ENCODE data around the gene CPNE6. TPM values are rescaled to one million over a fixed set of nuclear protein-coding genes. Genes with fewer than 3 reads are reported as not detected.

Gene CPNE6
- total and polyA plus RNA-seq, 2 donors from 2014 or later = 0.19 to 3.4 TPM

- FAIRE-seq = no peak
Observed at GRCh38 chr14:24127673-24128072, 56.3 kb downstream of the CPNE6 start.

More at GRCh38 chr14:24127673-24128072, 56.3 kb downstream of the CPNE6 start:
- peaks cover 0 to 13% (median 10%) of the 10 kb centered on the region in 3 donors for H3K36me3 ChIP-seq (ENCODE audit: control insufficient read depth in 2 of 3, insufficient read depth in 3 of 3, low read length in 3 of 3)
- H3K4me1 ChIP-seq (ENCODE audit: control insufficient read depth in 2 of 3, insufficient read depth in 2 of 3, low read depth in 1 of 3, low read length in 3 of 3) = peaks cover 0 to 16% (median 10%) of the 10 kb centered on the region in 3 donors
- no peak overlapping the region for H3K4me3 ChIP-seq (ENCODE audit: low read length in 3 of 3)
- H3K9me3 ChIP-seq (ENCODE audit: control insufficient read depth in 2 of 3, insufficient read depth in 1 of 3, low read length in 3 of 3) = no peaks in the 10 kb centered on the region
- intact Hi-C loops (cut with DNase I) = no loop called here
- no peaks in the 10 kb centered on the region for H3K27me3 ChIP-seq (ENCODE audit: control insufficient read depth, insufficient read depth, low read length)
- no peak for DNase-seq
- TF ChIP-seq CTCF (IDR thresholded peaks at IDR 0.05; ENCODE audit: borderline replicate concordance, extremely low read depth, insufficient read depth) = no peak
- no peak overlapping the region for H3K9ac ChIP-seq (ENCODE audit: low read length in 3 of 3)
- no peak overlapping the region for H3K27ac ChIP-seq (ENCODE audit: low read depth in 2 of 2, low read length in 2 of 2)

Other genes starting within 250 kb of the CPNE6 start
- 23.4 TPM for gene DHRS4, start 117.8 kb upstream of the CPNE6 start, total RNA-seq
- 247 TPM for gene DHRS4, start 117.8 kb upstream of the CPNE6 start, polyA plus RNA-seq (ENCODE audit: insufficient read depth, low read depth, low replicate concordance)
- gene DHRS4L2, start 82.6 kb upstream of the CPNE6 start, total RNA-seq = 20.7 TPM
- 463 TPM for gene DHRS4L2, start 82.6 kb upstream of the CPNE6 start, polyA plus RNA-seq (ENCODE audit: insufficient read depth, low read depth, low replicate concordance)
- gene CARMIL3, start 19.6 kb upstream of the CPNE6 start, total RNA-seq = 1.4 TPM
- 1.5 TPM for gene CARMIL3, start 19.6 kb upstream of the CPNE6 start, polyA plus RNA-seq (ENCODE audit: insufficient read depth, low read depth, low replicate concordance)
- 36.1 TPM for gene PCK2, start 22.7 kb downstream of the CPNE6 start, total RNA-seq
- 140 TPM for gene PCK2, start 22.7 kb downstream of the CPNE6 start, polyA plus RNA-seq (ENCODE audit: insufficient read depth, low read depth, low replicate concordance)
- 81.1 TPM for gene DCAF11, start 43.2 kb downstream of the CPNE6 start, total RNA-seq
- 69.4 TPM for gene DCAF11, start 43.2 kb downstream of the CPNE6 start, polyA plus RNA-seq (ENCODE audit: insufficient read depth, low read depth, low replicate concordance)
- 4.9 TPM for gene NRL, start 43.4 kb downstream of the CPNE6 start, total RNA-seq
- 5.5 TPM for gene NRL, start 43.4 kb downstream of the CPNE6 start, polyA plus RNA-seq (ENCODE audit: insufficient read depth, low read depth, low replicate concordance)
- 1.3 TPM for gene FITM1, start 59.1 kb downstream of the CPNE6 start, total RNA-seq
- gene FITM1, start 59.1 kb downstream of the CPNE6 start, polyA plus RNA-seq (ENCODE audit: insufficient read depth, low read depth, low replicate concordance) = 1.2 TPM
- 244 TPM for gene PSME1, start 64.6 kb downstream of the CPNE6 start, total RNA-seq
- gene PSME1, start 64.6 kb downstream of the CPNE6 start, polyA plus RNA-seq (ENCODE audit: insufficient read depth, low read depth, low replicate concordance) = 333 TPM
- 22.1 TPM for gene EMC9, start 70.0 kb downstream of the CPNE6 start, total RNA-seq
- gene EMC9, start 70.0 kb downstream of the CPNE6 start, polyA plus RNA-seq (ENCODE audit: insufficient read depth, low read depth, low replicate concordance) = 62.5 TPM
- 148 TPM for gene PSME2, start 75.0 kb downstream of the CPNE6 start, total RNA-seq
- gene PSME2, start 75.0 kb downstream of the CPNE6 start, polyA plus RNA-seq (ENCODE audit: insufficient read depth, low read depth, low replicate concordance) = 289 TPM
- gene RNF31, start 75.9 kb downstream of the CPNE6 start, total RNA-seq = 69.0 TPM
- 64.0 TPM for gene RNF31, start 75.9 kb downstream of the CPNE6 start, polyA plus RNA-seq (ENCODE audit: insufficient read depth, low read depth, low replicate concordance)
- gene IRF9, start 89.7 kb downstream of the CPNE6 start, total RNA-seq = 141 TPM
- gene IRF9, start 89.7 kb downstream of the CPNE6 start, polyA plus RNA-seq (ENCODE audit: insufficient read depth, low read depth, low replicate concordance) = 88.9 TPM
- 39.9 TPM for gene REC8, start 100.5 kb downstream of the CPNE6 start, total RNA-seq
- gene REC8, start 100.5 kb downstream of the CPNE6 start, polyA plus RNA-seq (ENCODE audit: insufficient read depth, low read depth, low replicate concordance) = 51.4 TPM
- 49.5 TPM for gene IPO4, start 117.3 kb downstream of the CPNE6 start, total RNA-seq
- 22.2 TPM for gene IPO4, start 117.3 kb downstream of the CPNE6 start, polyA plus RNA-seq (ENCODE audit: insufficient read depth, low read depth, low replicate concordance)
- gene TM9SF1, start 123.9 kb downstream of the CPNE6 start, total RNA-seq = 83.6 TPM
- gene TM9SF1, start 123.9 kb downstream of the CPNE6 start, polyA plus RNA-seq (ENCODE audit: insufficient read depth, low read depth, low replicate concordance) = 41.1 TPM
- 0.38 TPM for gene TSSK4, start 134.1 kb downstream of the CPNE6 start, total RNA-seq
- gene TSSK4, start 134.1 kb downstream of the CPNE6 start, polyA plus RNA-seq (ENCODE audit: insufficient read depth, low read depth, low replicate concordance) = not detected
- 65.1 TPM for gene CHMP4A, start 141.9 kb downstream of the CPNE6 start, total RNA-seq
- gene CHMP4A, start 141.9 kb downstream of the CPNE6 start, polyA plus RNA-seq (ENCODE audit: insufficient read depth, low read depth, low replicate concordance) = 72.2 TPM
- gene MDP1, start 144.5 kb downstream of the CPNE6 start, total RNA-seq = 22.8 TPM
- gene MDP1, start 144.5 kb downstream of the CPNE6 start, polyA plus RNA-seq (ENCODE audit: insufficient read depth, low read depth, low replicate concordance) = 55.4 TPM
- 145 TPM for gene NEDD8, start 160.8 kb downstream of the CPNE6 start, total RNA-seq
- gene NEDD8, start 160.8 kb downstream of the CPNE6 start, polyA plus RNA-seq (ENCODE audit: insufficient read depth, low read depth, low replicate concordance) = 439 TPM
- 75.0 TPM for gene GMPR2, start 161.4 kb downstream of the CPNE6 start, total RNA-seq
- gene GMPR2, start 161.4 kb downstream of the CPNE6 start, polyA plus RNA-seq (ENCODE audit: insufficient read depth, low read depth, low replicate concordance) = 92.5 TPM
- 99.4 TPM for gene TINF2, start 171.1 kb downstream of the CPNE6 start, total RNA-seq
- gene TINF2, start 171.1 kb downstream of the CPNE6 start, polyA plus RNA-seq (ENCODE audit: insufficient read depth, low read depth, low replicate concordance) = 57.0 TPM
- gene TGM1, start 191.6 kb downstream of the CPNE6 start, total RNA-seq = 13.1 TPM
- 4.5 TPM for gene TGM1, start 191.6 kb downstream of the CPNE6 start, polyA plus RNA-seq (ENCODE audit: insufficient read depth, low read depth, low replicate concordance)
- gene RABGGTA, start 200.0 kb downstream of the CPNE6 start, total RNA-seq = 33.9 TPM
- gene RABGGTA, start 200.0 kb downstream of the CPNE6 start, polyA plus RNA-seq (ENCODE audit: insufficient read depth, low read depth, low replicate concordance) = 25.8 TPM
- 32.7 TPM for gene DHRS1, start 228.2 kb downstream of the CPNE6 start, total RNA-seq
- gene DHRS1, start 228.2 kb downstream of the CPNE6 start, polyA plus RNA-seq (ENCODE audit: insufficient read depth, low read depth, low replicate concordance) = 56.7 TPM
- gene NOP9, start 228.3 kb downstream of the CPNE6 start, total RNA-seq = 25.7 TPM
- 8.6 TPM for gene NOP9, start 228.3 kb downstream of the CPNE6 start, polyA plus RNA-seq (ENCODE audit: insufficient read depth, low read depth, low replicate concordance)
- 22.4 TPM for gene CIDEB, start 236.4 kb downstream of the CPNE6 start, total RNA-seq
- gene CIDEB, start 236.4 kb downstream of the CPNE6 start, polyA plus RNA-seq (ENCODE audit: insufficient read depth, low read depth, low replicate concordance) = 49.7 TPM
- 9.2 TPM for gene LTB4R2, start 238.6 kb downstream of the CPNE6 start, total RNA-seq
- 0.67 TPM for gene LTB4R2, start 238.6 kb downstream of the CPNE6 start, polyA plus RNA-seq (ENCODE audit: insufficient read depth, low read depth, low replicate concordance)
- gene LTB4R, start 239.9 kb downstream of the CPNE6 start, total RNA-seq = 9.3 TPM
- gene LTB4R, start 239.9 kb downstream of the CPNE6 start, polyA plus RNA-seq (ENCODE audit: insufficient read depth, low read depth, low replicate concordance) = 4.6 TPM